Progenitor cell of endocrine pancreas (in vitro differentiated cells): ENCODE data around the gene TTLL6. TPM values are rescaled to one million over a fixed set of nuclear protein-coding genes. Genes with fewer than 3 reads are reported as not detected.

Experiments used
- DNase-seq: peaks from one replicate; pipeline ENCODE4 v3.0.0; 2021; ENCODE audit warnings: low spot score; ENCODE audit not compliant: unreplicated experiment
- H3K27ac Mint-ChIP-seq: 2 replicates; pipeline ENCODE4 v1.8.0; 2021; ENCODE audit warnings: mild to moderate bottlenecking, moderate library complexity, mixed read lengths
- H3K27me3 Mint-ChIP-seq: 2 replicates; pipeline ENCODE4 v1.8.0; 2021; ENCODE audit warnings: mixed read lengths
- H3K36me3 Mint-ChIP-seq: 2 replicates; pipeline ENCODE4 v1.8.0; 2022; ENCODE audit warnings: mixed read lengths; ENCODE audit not compliant: insufficient read depth
- H3K4me1 Mint-ChIP-seq: 2 replicates; pipeline ENCODE4 v1.8.0; 2021; ENCODE audit warnings: low read depth, mixed read lengths
- H3K4me3 Mint-ChIP-seq: 2 replicates; pipeline ENCODE4 v1.8.0; 2021; ENCODE audit warnings: low read depth, mild to moderate bottlenecking, moderate library complexity, mixed read lengths
- H3K9me3 Mint-ChIP-seq: 2 replicates; pipeline ENCODE4 v1.8.0; 2021; ENCODE audit warnings: low read depth, mixed read lengths
- total RNA-seq: library from RNA; stranded (reverse); gene quantifications from 2 replicates; pipeline ENCODE4 v1.2.1, GENCODE V29; 2021
- TF ChIP-seq, protein P1 (sequence below): fragments of 200-600 bp; sonication (generic); IDR thresholded peaks from one replicate; pipeline ENCODE4 v1.5.0; 2021; ENCODE audit warnings: antibody characterized with exemption, mild to moderate bottlenecking; ENCODE audit not compliant: unreplicated experiment

The TTLL6 gene
- total RNA-seq, 1 donor from 2014 or later, result 4.0 TPM

DNA sequence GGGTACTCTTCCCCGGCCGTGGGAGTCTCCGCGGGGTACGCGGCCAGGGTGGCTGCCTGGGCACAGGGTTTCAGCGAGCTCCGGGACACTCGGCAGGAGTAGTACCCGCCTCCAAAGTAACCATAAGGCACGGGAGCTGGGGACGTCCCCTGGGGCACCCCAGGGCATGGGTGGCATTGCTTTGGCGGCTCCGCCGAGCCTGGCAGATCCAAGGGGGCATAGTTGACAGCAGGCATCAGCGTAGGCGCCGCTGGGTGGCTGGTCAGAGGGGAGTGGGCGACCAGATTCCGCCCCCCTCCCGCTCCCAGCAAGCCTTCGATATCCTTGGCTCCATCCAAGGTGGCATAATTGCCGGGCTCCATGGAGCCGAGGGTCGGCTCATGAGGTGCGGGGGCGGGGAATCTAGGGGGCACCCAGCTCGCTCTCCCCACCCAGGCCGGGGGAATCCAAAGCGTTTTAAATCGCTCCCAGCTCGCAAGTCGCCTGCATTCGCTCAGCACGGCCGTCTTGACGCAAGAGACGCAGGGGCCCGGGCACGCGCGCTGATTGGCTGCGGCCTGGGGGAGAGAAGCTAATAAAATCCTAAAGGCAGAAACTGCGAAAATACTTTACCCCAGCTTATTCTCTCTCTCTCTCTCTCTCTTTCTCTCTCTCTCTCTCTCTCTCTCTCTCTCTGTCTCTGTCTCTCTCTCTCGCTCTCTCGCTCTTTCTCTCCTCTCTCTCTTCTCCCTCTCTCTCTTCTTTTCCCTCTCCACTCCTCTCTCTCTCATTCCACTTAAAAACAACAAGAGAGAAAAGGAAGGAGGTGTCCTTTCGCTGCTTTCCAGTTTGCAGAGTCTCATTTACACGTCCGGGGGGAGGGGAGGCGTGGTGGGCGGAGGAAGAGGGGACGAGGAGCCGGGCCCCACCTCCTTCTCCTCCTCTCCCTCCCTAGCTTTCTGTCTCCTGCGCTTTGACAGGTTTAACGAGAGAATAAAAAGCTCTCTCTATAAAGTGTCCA, 88.5 kb downstream of the TTLL6 start, which contains the start of gene HOXB13:
HOXB13 (minus strand) TSS at position 519 of the 1,000 bp plus-strand sequence; CDS start at position 362, 157 bp downstream.
- Mint-ChIP-seq H3K4me3 (peak within 1 kb of the TSS; percentile 55), H3K4me1 (peaks cover 5% of the 10 kb centered on the region), H3K36me3 (no peaks in the 10 kb centered on the region), H3K27me3 (peaks cover 97% of the 10 kb centered on the region), H3K9me3 (no peaks in the 10 kb centered on the region), H3K27ac (no peak within 1 kb of the TSS)
- TF ChIP-seq, protein P1, sequence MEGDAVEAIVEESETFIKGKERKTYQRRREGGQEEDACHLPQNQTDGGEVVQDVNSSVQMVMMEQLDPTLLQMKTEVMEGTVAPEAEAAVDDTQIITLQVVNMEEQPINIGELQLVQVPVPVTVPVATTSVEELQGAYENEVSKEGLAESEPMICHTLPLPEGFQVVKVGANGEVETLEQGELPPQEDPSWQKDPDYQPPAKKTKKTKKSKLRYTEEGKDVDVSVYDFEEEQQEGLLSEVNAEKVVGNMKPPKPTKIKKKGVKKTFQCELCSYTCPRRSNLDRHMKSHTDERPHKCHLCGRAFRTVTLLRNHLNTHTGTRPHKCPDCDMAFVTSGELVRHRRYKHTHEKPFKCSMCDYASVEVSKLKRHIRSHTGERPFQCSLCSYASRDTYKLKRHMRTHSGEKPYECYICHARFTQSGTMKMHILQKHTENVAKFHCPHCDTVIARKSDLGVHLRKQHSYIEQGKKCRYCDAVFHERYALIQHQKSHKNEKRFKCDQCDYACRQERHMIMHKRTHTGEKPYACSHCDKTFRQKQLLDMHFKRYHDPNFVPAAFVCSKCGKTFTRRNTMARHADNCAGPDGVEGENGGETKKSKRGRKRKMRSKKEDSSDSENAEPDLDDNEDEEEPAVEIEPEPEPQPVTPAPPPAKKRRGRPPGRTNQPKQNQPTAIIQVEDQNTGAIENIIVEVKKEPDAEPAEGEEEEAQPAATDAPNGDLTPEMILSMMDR, result no peak
- DNase-seq, result no peak

DNA sequence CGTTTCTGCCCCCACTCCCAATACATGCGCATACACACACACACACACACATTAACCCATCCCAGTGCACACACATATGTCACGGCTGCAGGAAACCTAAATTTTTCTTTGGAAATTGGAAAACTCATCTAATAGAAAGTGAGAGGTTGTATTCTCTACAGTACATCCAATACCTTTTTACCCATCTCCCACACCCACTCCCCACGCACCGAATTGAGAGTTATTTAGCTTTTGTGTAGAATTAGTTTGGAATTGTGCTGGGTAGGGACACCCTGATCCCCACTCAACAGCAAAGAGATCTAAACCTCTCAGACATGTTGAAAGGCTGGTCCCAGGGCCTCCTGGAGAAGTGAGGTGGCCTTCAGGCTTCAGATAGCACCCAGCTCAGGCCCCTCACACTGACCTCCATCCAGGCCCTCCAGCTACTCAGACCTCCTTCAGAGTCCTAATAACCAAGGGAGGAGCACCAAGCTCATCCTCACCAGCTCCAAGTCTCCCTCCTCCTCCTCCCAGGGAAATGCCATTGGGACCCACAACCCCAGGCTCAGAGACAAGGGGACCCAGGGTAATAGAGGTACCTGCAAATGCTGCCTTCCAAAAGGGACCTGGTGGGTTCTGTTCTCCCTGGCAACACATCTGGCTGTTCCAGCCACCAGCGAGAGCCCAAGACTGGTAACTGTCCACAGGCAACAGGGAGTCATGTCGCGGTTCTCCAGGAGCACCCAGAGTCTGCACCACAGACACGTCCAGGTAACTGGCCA, 89.4 kb downstream of the TTLL6 start:
- no peak for DNase-seq
- TF ChIP-seq, protein P1, result no peak
- Mint-ChIP-seq H3K4me1 (peaks cover 3% of the 10 kb centered on the region), H3K9me3 (no peaks in the 10 kb centered on the region), H3K36me3 (no peaks in the 10 kb centered on the region), H3K4me3 (no peak overlapping the region), H3K27me3 (peaks cover 99% of the 10 kb centered on the region), H3K27ac (no peak overlapping the region)

DNA sequence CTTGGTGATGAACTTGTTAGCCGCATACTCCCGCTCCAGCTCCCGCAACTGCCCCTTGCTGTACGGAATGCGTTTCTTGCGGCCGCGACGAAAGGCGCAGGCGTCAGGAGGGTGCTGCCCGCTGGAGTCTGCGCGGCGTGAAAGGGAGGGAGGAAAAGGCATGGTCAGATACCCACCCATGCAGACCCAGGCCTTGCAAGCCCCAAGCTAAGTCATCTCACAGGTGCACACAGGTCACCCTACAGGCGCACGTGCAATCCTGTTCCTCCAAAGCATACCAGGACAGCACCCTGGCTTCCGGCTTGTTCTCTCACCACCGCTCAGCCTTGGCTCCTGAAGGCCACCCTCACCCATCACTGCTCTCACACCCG, 90.1 kb downstream of the TTLL6 start:
- H3K36me3 Mint-ChIP-seq, result no peaks in the 10 kb centered on the region
- no peak for DNase-seq
- H3K27me3 Mint-ChIP-seq, result peaks cover 99% of the 10 kb centered on the region
- TF ChIP-seq, protein P1, result no peak
- H3K4me3 Mint-ChIP-seq, result no peak overlapping the region
- no peaks in the 10 kb centered on the region for H3K9me3 Mint-ChIP-seq
- no peak overlapping the region for H3K27ac Mint-ChIP-seq
- H3K4me1 Mint-ChIP-seq, result peaks cover 3% of the 10 kb centered on the region

DNA sequence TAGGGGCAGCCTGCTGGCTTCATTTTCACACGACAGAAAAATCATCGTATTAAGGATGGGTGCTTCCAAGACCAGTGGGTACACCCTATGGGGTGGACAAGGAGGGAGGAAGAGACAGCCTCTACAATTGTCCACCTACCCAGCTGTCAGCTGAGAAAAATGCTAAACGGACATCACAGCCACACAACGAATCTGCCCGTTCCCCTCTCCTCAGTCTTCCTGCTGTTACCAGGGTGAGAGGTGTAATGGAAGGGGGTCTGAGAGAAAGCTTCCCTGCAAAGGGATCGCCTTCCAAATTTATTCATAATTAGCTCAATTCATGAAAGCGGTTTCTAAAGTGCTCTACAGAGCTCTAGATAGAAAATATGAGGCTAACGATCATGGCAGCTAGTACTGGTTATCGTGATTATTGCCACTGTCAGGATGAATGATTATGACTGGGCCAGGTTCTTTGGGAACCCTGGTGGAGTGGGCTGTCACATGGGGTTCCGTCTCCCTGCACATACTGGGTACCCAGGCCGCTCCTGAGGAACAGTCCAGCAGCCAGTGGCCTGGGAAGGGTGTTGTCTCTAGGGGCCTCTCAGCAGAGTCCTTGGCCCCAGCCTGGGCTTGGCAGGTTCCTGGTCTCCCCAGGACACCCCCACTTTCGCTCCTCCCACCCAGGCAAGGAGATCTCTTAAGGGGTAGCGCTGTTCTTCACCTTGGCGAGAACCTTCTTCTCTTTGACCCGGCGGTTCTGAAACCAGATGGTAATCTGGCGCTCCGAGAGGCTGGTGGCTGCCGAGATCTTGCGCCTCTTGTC, 90.7 kb downstream of the TTLL6 start:
- no peak overlapping the region for H3K4me3 Mint-ChIP-seq
- peaks cover 3% of the 10 kb centered on the region for H3K4me1 Mint-ChIP-seq
- no peaks in the 10 kb centered on the region for H3K9me3 Mint-ChIP-seq
- H3K36me3 Mint-ChIP-seq, result no peaks in the 10 kb centered on the region
- TF ChIP-seq, protein P1, result no peak
- no peak overlapping the region for H3K27ac Mint-ChIP-seq
- peaks cover 99% of the 10 kb centered on the region for H3K27me3 Mint-ChIP-seq
- DNase-seq, result no peak
